K562 (cell line): ENCODE measurements around the gene NKAPL. TPM values are rescaled to one million over a fixed set of nuclear protein-coding genes. Genes with fewer than 3 reads are reported as not detected.

Experiments
- ATAC-seq: fragments of 200-7000 bp; cut with Tn5 transposase; 3 replicates; pipeline ENCODE4 v1.9.1; 2020; ENCODE audit warnings: moderate library complexity
- BruUV-seq: library from RNA; stranded (reverse); fragments of 400-500 nt; replicated peaks from 2 replicates; lab custom pipeline; 2021; lab: Mats Ljungman, UMichigan
- CTCF ChIA-PET: fragments of 300-600 bp; formaldehyde crosslinking; extraction: SDS; loops from one replicate; lab custom pipeline; 2021; ENCODE audit warnings: low intra/inter-chr PET ratio; lab: Yijun Ruan, JAX
- POLR2A ChIA-PET: fragments of 300-600, 350-650 bp; sonication (Branson Sonifier 250); formaldehyde crosslinking; extraction: SDS; loops from one replicate; lab custom pipeline; 2021; ENCODE audit warnings: antibody characterized with exemption, inconsistent platforms; lab: Yijun Ruan, JAX
- DNase-seq, 4 experiments: peaks; one replicate each; pipeline versions ENCODE4 v3.0.0 to v3.0.0-alpha.2; 2011 to 2018; ENCODE audit warnings: low spot score in 3 of 4, mixed read lengths in 3 of 4; ENCODE audit errors: extremely low read depth in 1 of 4
- FAIRE-seq: peaks from 2 replicates; lab custom pipeline; 2011; peaks lifted over from hg19 to GRCh38; lab: Jason Lieb, UNC
- H2AFZ ChIP-seq: 2 replicates; pipeline ENCODE4 v1.6.0; 2011; ENCODE audit warnings: low read depth, low read length, control low read depth, inconsistent platforms
- H3K27ac ChIP-seq: fragments of 200-600 bp; 3 replicates; pipeline ENCODE4 v1.8.0; 2011; ENCODE audit warnings: low read depth, mild to moderate bottlenecking, control low read depth, inconsistent platforms, low read length, moderate library complexity, mixed read lengths; ENCODE audit errors: extremely low read depth
- H3K27me3 ChIP-seq, 2 experiments: fragments of 300-600 bp in 1 of 2; 2 replicates in 1 of 2; 3 replicates in 1 of 2; pipeline versions ENCODE4 v1.6.0 to v1.8.0; 2011; ENCODE audit warnings: inconsistent platforms in 2 of 2, low read length in 2 of 2, mild to moderate bottlenecking in 1 of 2, mixed read lengths in 1 of 2, moderate library complexity in 1 of 2; ENCODE audit not compliant: control insufficient read depth in 2 of 2, insufficient read depth in 2 of 2
- H3K36me3 ChIP-seq: fragments of 300-600 bp; 3 replicates; pipeline ENCODE4 v1.8.0; 2011; ENCODE audit warnings: mild to moderate bottlenecking, low read length, inconsistent platforms; ENCODE audit not compliant: control insufficient read depth, insufficient read depth
- H3K4me1 ChIP-seq, 2 experiments: fragments of 200-600 bp in 1 of 2; replicated peaks in 1 of 2; 2 replicates in 1 of 2; 3 replicates in 1 of 2; pipeline versions ENCODE4 v1.5.1 to v1.8.0; 2011; ENCODE audit warnings: inconsistent platforms in 2 of 2, low read length in 2 of 2, mild to moderate bottlenecking in 1 of 2, mixed read lengths in 1 of 2, moderate library complexity in 1 of 2; ENCODE audit not compliant: control insufficient read depth in 2 of 2, insufficient read depth in 2 of 2
- H3K4me2 ChIP-seq: 2 replicates; pipeline ENCODE4 v1.6.1; 2011; ENCODE audit warnings: low read length, control low read depth, inconsistent platforms, mixed read lengths; ENCODE audit not compliant: insufficient read depth
- H3K4me3 ChIP-seq: fragments of 200-600 bp; sonication (generic), shearing (Covaris generic); 2 replicates; pipeline ENCODE4 v1.5.1; 2016; ENCODE audit warnings: control low read depth, inconsistent platforms
- H3K79me2 ChIP-seq: fragments of 200-600 bp; 3 replicates; pipeline ENCODE4 v1.8.0; 2011; ENCODE audit warnings: low read length, inconsistent platforms; ENCODE audit not compliant: control insufficient read depth, insufficient read depth
- H3K9ac ChIP-seq, 2 experiments: 2 replicates each; pipeline versions ENCODE4 v1.6.0 to v1.6.1; 2011; ENCODE audit warnings: low read depth in 2 of 2, low read length in 2 of 2, control low read depth in 1 of 2, inconsistent platforms in 1 of 2, mild to moderate bottlenecking in 1 of 2, mixed read lengths in 1 of 2; ENCODE audit not compliant: insufficient read depth in 1 of 2
- H3K9me1 ChIP-seq: one replicate; pipeline ENCODE4 v1.6.0; 2011; ENCODE audit warnings: inconsistent platforms, mild to moderate bottlenecking, low read length, moderate library complexity; ENCODE audit not compliant: control insufficient read depth, insufficient read depth
- H3K9me3 ChIP-seq: replicated peaks from 2 replicates; pipeline ENCODE4 v1.5.1; 2011; ENCODE audit warnings: low read depth, low read length, inconsistent platforms; ENCODE audit not compliant: control insufficient read depth, insufficient read depth
- H4K20me1 ChIP-seq: replicated peaks from 2 replicates; pipeline ENCODE4 v1.6.1; 2011; ENCODE audit warnings: low read length, inconsistent platforms, mixed read lengths; ENCODE audit not compliant: control insufficient read depth, insufficient read depth
- ESRRB ChIP-seq: fragments of 250-450 bp; sonication (Bioruptor Pico); IDR thresholded peaks from 2 replicates; pipeline ENCODE4 v1.5.0; 2020; ENCODE audit warnings: mild to moderate bottlenecking, moderate library complexity, borderline replicate concordance
- GATAD2B ChIP-seq: fragments of 450-650 bp; IDR thresholded peaks from 2 replicates; pipeline ENCODE4 v1.6.1; 2017; ENCODE audit warnings: mild to moderate bottlenecking, borderline replicate concordance
- HIVEP1 ChIP-seq: fragments of 250-450 bp; sonication (Bioruptor Pico); IDR thresholded peaks from 2 replicates; pipeline ENCODE4 v1.4.0; 2020; ENCODE audit warnings: mild to moderate bottlenecking
- HNRNPK ChIP-seq: fragments of 200-400 bp; formaldehyde crosslinking; IDR thresholded peaks from one replicate; pipeline ENCODE4 v1.6.1; 2018; ENCODE audit warnings: mild to moderate bottlenecking, low read depth, low read length; ENCODE audit not compliant: poor library complexity, severe bottlenecking
- NFRKB ChIP-seq: fragments of 450-650 bp; IDR thresholded peaks from 2 replicates; pipeline ENCODE4 v1.6.1; 2016; ENCODE audit warnings: low read depth
- RBFOX2 ChIP-seq: fragments of 200-400 bp; formaldehyde crosslinking; IDR thresholded peaks from 2 replicates; pipeline ENCODE4 v1.6.1; 2017; ENCODE audit warnings: low read depth, mild to moderate bottlenecking, low read length, moderate library complexity
- STAG1 ChIP-seq: sonication (generic); formaldehyde crosslinking; IDR thresholded peaks from 2 replicates; pipeline ENCODE4 v1.5.0; 2020; ENCODE audit warnings: missing genetic modification reagents, borderline replicate concordance
- TBL1XR1 ChIP-seq, 2 experiments: IDR thresholded peaks; 2 replicates each; pipeline ENCODE4 v1.6.1; 2012; ENCODE audit warnings: improper control_type of control experiment in 2 of 2, low read length in 2 of 2, mild to moderate bottlenecking in 1 of 2
- TCFL5 ChIP-seq: fragments of 250-450 bp; sonication (Bioruptor Pico); conservative IDR thresholded peaks from 2 replicates; pipeline ENCODE4 v1.6.1; 2021; ENCODE audit warnings: mild to moderate bottlenecking, moderate library complexity, matching md5 sums
- ZC3H8 ChIP-seq: fragments of 450-650 bp; IDR thresholded peaks from 2 replicates; pipeline ENCODE4 v1.6.1; 2017
- ZNF165 ChIP-seq: fragments of 250-450 bp; sonication (Bioruptor Pico); IDR thresholded peaks from 2 replicates; pipeline ENCODE4 v1.4.0; 2020; ENCODE audit warnings: borderline replicate concordance
- WGBS: fragments of 100-300 bp; shearing (Covaris generic); methylation state at CpG from one replicate; pipeline ENCODE4 v1.1.6; 2016; ENCODE audit warnings: low coverage, mixed read lengths; ENCODE audit not compliant: insufficient coverage; ENCODE audit errors: missing lambda C conversion rate; 5-methylcytosine and 5-hydroxymethylcytosine counted together
- in situ Hi-C: fragments of 300-500 bp; cut with MboI; formaldehyde crosslinking; loops from 4 replicates; pipeline ENCODE4 v1.15.0; 2018; ENCODE audit warnings: inconsistent platforms, mixed read lengths
- intact Hi-C: fragments of 100-400 bp; cut with micrococcal nuclease; formaldehyde crosslinking; loops from 2 replicates; pipeline ENCODE4 v1.14.2; 2022
- polyA plus RNA-seq, 8 experiments: library from polyadenylated mRNA; depleted of rRNA in 4 of 8; stranded (reverse) in 5 of 8; unstranded in 3 of 8; fragments of >200 nt; fragmentation: Nextera tagmentation in 2 of 8; fragmentation: Illumina TruSeq in 1 of 8; extraction: Ambion mirVana in 2 of 8; extraction: Trizol in 1 of 8; gene quantifications; 2 replicates each; pipeline versions ENCODE4 v1.2.1 to v1.2.3, GENCODE V29; 2011 to 2014; ENCODE audit warnings: inconsistent platforms in 1 of 8, missing spikeins in 1 of 8
- total RNA-seq, 7 experiments: library from RNA; depleted of rRNA in 6 of 7; stranded (reverse); fragments of >200 nt in 6 of 7; fragmentation: Illumina TruSeq in 2 of 7; extraction: Trizol in 2 of 7; gene quantifications; 2 replicates each; pipeline versions ENCODE4 v1.2.1 to v1.2.3, GENCODE V29; 2011 to 2021; ENCODE audit warnings: low replicate concordance in 1 of 7
- TF ChIP-seq, protein P1 (sequence below): fragments of 450-650 bp; IDR thresholded peaks from 2 replicates; pipeline ENCODE4 v1.6.1; 2016; ENCODE audit warnings: mild to moderate bottlenecking
- TF ChIP-seq, protein P2 (sequence below): fragments of 150-350 bp; IDR thresholded peaks from 2 replicates; pipeline ENCODE4 v1.6.1; 2014; ENCODE audit warnings: low read depth, mild to moderate bottlenecking, low read length, borderline replicate concordance

The NKAPL gene
- total and polyA plus RNA-seq, 9 of the 15 experiments (the other 6 are each of a cell fraction or from before 2014, with no cell fraction given) = not detected

DNA sequence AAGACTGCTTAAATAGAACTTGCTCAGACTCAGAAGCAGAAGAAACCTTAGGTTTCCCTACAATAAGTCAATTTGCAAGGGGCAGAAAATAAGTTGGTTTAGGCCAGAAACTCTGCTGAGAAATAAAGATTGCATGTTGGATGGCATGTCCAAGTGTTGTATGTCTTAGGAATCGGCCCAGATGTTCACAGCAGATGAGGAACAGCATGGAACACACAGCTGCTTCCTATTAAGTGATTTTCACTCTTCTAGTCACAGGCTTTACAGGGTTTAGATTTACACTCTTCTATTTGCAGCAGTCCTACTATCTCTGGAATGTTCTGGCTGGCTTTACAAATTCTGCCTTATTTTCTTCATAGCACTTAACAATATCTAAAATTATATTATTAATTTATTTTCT is 10.2 kb upstream of the NKAPL start:
- no peaks in the 10 kb centered on the region for H4K20me1 ChIP-seq
- FAIRE-seq (no peak), ATAC-seq (no peak), DNase-seq (no peak)
- in situ Hi-C loops = no loop called here
- no peak for TF ChIP-seq STAG1 (CRISPR knock-in tag)
- no peak for TF ChIP-seq HNRNPK
- no peak for TF ChIP-seq ZC3H8
- TF ChIP-seq TBL1XR1 (IDR thresholded peaks at IDR 0.05; ENCODE audit: low read length in 2 of 2) = no peak
- TF ChIP-seq TCFL5 (CRISPR knock-in tag) = no peak
- no peak for TF ChIP-seq NFRKB
- no peak for TF ChIP-seq ESRRB (CRISPR knock-in tag)
- TF ChIP-seq, protein P1, sequence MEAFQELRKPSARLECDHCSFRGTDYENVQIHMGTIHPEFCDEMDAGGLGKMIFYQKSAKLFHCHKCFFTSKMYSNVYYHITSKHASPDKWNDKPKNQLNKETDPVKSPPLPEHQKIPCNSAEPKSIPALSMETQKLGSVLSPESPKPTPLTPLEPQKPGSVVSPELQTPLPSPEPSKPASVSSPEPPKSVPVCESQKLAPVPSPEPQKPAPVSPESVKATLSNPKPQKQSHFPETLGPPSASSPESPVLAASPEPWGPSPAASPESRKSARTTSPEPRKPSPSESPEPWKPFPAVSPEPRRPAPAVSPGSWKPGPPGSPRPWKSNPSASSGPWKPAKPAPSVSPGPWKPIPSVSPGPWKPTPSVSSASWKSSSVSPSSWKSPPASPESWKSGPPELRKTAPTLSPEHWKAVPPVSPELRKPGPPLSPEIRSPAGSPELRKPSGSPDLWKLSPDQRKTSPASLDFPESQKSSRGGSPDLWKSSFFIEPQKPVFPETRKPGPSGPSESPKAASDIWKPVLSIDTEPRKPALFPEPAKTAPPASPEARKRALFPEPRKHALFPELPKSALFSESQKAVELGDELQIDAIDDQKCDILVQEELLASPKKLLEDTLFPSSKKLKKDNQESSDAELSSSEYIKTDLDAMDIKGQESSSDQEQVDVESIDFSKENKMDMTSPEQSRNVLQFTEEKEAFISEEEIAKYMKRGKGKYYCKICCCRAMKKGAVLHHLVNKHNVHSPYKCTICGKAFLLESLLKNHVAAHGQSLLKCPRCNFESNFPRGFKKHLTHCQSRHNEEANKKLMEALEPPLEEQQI = no peak
- no peak for TF ChIP-seq HIVEP1
- no peak for TF ChIP-seq GATAD2B
- no peak for TF ChIP-seq ZNF165
- TF ChIP-seq, protein P2, sequence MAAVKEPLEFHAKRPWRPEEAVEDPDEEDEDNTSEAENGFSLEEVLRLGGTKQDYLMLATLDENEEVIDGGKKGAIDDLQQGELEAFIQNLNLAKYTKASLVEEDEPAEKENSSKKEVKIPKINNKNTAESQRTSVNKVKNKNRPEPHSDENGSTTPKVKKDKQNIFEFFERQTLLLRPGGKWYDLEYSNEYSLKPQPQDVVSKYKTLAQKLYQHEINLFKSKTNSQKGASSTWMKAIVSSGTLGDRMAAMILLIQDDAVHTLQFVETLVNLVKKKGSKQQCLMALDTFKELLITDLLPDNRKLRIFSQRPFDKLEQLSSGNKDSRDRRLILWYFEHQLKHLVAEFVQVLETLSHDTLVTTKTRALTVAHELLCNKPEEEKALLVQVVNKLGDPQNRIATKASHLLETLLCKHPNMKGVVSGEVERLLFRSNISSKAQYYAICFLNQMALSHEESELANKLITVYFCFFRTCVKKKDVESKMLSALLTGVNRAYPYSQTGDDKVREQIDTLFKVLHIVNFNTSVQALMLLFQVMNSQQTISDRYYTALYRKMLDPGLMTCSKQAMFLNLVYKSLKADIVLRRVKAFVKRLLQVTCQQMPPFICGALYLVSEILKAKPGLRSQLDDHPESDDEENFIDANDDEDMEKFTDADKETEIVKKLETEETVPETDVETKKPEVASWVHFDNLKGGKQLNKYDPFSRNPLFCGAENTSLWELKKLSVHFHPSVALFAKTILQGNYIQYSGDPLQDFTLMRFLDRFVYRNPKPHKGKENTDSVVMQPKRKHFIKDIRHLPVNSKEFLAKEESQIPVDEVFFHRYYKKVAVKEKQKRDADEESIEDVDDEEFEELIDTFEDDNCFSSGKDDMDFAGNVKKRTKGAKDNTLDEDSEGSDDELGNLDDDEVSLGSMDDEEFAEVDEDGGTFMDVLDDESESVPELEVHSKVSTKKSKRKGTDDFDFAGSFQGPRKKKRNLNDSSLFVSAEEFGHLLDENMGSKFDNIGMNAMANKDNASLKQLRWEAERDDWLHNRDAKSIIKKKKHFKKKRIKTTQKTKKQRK = no peak
- TF ChIP-seq RBFOX2 = no peak
- H3K9me3 ChIP-seq = 0 out of 2 replicates have a peak, but pooled peaks cover 2% of the 10 kb centered on the region
- H3K4me2 ChIP-seq = no peak overlapping the region
- BruUV-seq = no TSS peak
- H3K27ac ChIP-seq = no peak overlapping the region
- peaks cover 10 to 21% of the 10 kb centered on the region in 2 experiments for H3K4me1 ChIP-seq
- intact Hi-C loops = no loop called here
- ChIA-PET POLR2A (interaction anchor here (0.6 to 8.3 kb wide), 3 partner anchors 8 to 19 kb away, joined by 3 to 73 read pairs (median 9); partner anchors contain the start of gene ZSCAN26), CTCF (no interaction called here)
- H3K9me1 ChIP-seq = no peaks in the 10 kb centered on the region
- no peak overlapping the region for H2AFZ ChIP-seq
- H3K4me3 ChIP-seq = no peak overlapping the region
- H3K27me3 ChIP-seq = no peaks in the 10 kb centered on the region
- H3K79me2 ChIP-seq = peaks cover 19% of the 10 kb centered on the region
- peaks cover 46% of the 10 kb centered on the region; the same call in 2 of the 3 replicates for H3K36me3 ChIP-seq
- WGBS = 59% methylated on average over 1 of the region's 1 CpG
- H3K9ac ChIP-seq = no peak overlapping the region
